ENCODE data around the gene MGMT. TPM values are rescaled to one million over a fixed set of nuclear protein-coding genes. Genes with fewer than 3 reads are reported as not detected.
"Not testable (repeated sequence)": the region's sequence is repeated elsewhere in the genome, so short reads cannot be mapped to it uniquely, and the experiment has no call there.

Gene MGMT
- total and polyA plus RNA-seq, 2 experiments from 2014 or later, result 19.3 to 21.9 TPM

GRCh38 chr10:129435724-129436123, 31.3 kb upstream of the MGMT start:
- H3K36me3 Mint-ChIP-seq (ENCODE audit: low read depth), result peaks cover 35% of the 10 kb centered on the region
- not testable (repeated sequence) for H3F3A ChIP-seq (replicated peaks; ENCODE audit: low read depth); H3K27ac ChIP-seq (ENCODE audit: low read depth); H3K27ac Mint-ChIP-seq; H3K27me3 ChIP-seq (ENCODE audit: insufficient read depth); H3K36me3 ChIP-seq (ENCODE audit: insufficient read depth); ATAC-seq; H3K27me3 Mint-ChIP-seq (ENCODE audit: insufficient read depth, low read depth, poor library complexity); H3K4me3 ChIP-seq; H2AFZ ChIP-seq; DNase-seq (ENCODE audit: low spot score); H4K20me1 ChIP-seq (replicated peaks; ENCODE audit: insufficient read depth); H3K79me2 ChIP-seq (replicated peaks; ENCODE audit: insufficient read depth); H3K4me3 Mint-ChIP-seq; H3K4me2 ChIP-seq
- peaks cover 27% of the 10 kb centered on the region; the same call in 1 of the 2 replicates for H3K9me2 ChIP-seq (ENCODE audit: insufficient read depth)
- peaks cover 25% of the 10 kb centered on the region for H3K4me1 ChIP-seq (ENCODE audit: insufficient read depth)
- peaks cover 40% of the 10 kb centered on the region for H3K4me1 Mint-ChIP-seq
- H3K9me3 Mint-ChIP-seq, result peaks cover 25% of the 10 kb centered on the region

- Histone ChIP-seq H4K20me1 (replicated peaks; ENCODE audit: insufficient read depth) (no peaks in the 10 kb centered on the region), H3K4me2 (peak overlapping the region; percentile 57; the same call in 1 of the 2 replicates), H3K27ac (ENCODE audit: low read depth) (no peak overlapping the region), H3K9me2 (ENCODE audit: insufficient read depth) (peaks cover 24% of the 10 kb centered on the region; the same call in 1 of the 2 replicates), H3K4me1 (ENCODE audit: insufficient read depth) (peaks cover 8% of the 10 kb centered on the region), H3K79me2 (replicated peaks; ENCODE audit: insufficient read depth) (no peaks in the 10 kb centered on the region), H3K27me3 (ENCODE audit: insufficient read depth) (no peaks in the 10 kb centered on the region), H3F3A (replicated peaks; ENCODE audit: low read depth) (no peaks in the 10 kb centered on the region), H2AFZ (peak overlapping the region; percentile 70; the same call in 1 of the 2 replicates), H3K36me3 (ENCODE audit: insufficient read depth) (no peaks in the 10 kb centered on the region), H3K4me3 (no peak overlapping the region)
- no peak overlapping the region; the same call in 2 of the 3 replicates for H3K4me3 Mint-ChIP-seq
- peaks cover 4% of the 10 kb centered on the region for H3K27me3 Mint-ChIP-seq (ENCODE audit: insufficient read depth, low read depth, poor library complexity)
- DNase-seq (ENCODE audit: low spot score) (peak; percentile 49), ATAC-seq (peak; percentile 63)
- H3K27ac Mint-ChIP-seq, result no peak overlapping the region
- peaks cover 25% of the 10 kb centered on the region for H3K9me3 Mint-ChIP-seq
- peaks cover 32% of the 10 kb centered on the region for H3K4me1 Mint-ChIP-seq
- peaks cover 35% of the 10 kb centered on the region for H3K36me3 Mint-ChIP-seq (ENCODE audit: low read depth)
- TF ChIP-seq EZH2phosphoT487 (IDR thresholded peaks at IDR 0.05; ENCODE audit: unreplicated experiment), result no peak
- TF ChIP-seq EZH2 (IDR thresholded peaks at IDR 0.05; ENCODE audit: low read depth, unreplicated experiment), result no peak
- TF ChIP-seq JUNB (IDR thresholded peaks at IDR 0.05; ENCODE audit: unreplicated experiment), result no peak
- no peak for TF ChIP-seq CTCF (conservative IDR thresholded peaks at IDR 0.05; ENCODE audit: low read depth in 2 of 2)
- no peak for TF ChIP-seq STAT1 (IDR thresholded peaks at IDR 0.05; ENCODE audit: unreplicated experiment)
- TF ChIP-seq ZNF462 (CRISPR knock-in tag; IDR thresholded peaks at IDR 0.05), result no peak
- no peak for TF ChIP-seq REST (IDR thresholded peaks at IDR 0.05; ENCODE audit: unreplicated experiment)
- TF ChIP-seq ETS1 (IDR thresholded peaks at IDR 0.05), result no peak
- no peak for TF ChIP-seq NANOG (IDR thresholded peaks at IDR 0.05; ENCODE audit: borderline replicate concordance)
- no peak for TF ChIP-seq POLR2AphosphoS5 (IDR thresholded peaks at IDR 0.05; ENCODE audit: low read depth)
Observed at GRCh38 chr10:129438024-129438423, 29.0 kb upstream of the MGMT start.
